GM19023 (cell line): Measurements from ENCODE around the gene MBNL1.
"Not testable (repeated sequence)": the region's sequence is repeated elsewhere in the genome, so short reads cannot be mapped to it uniquely, and the experiment has no call there.

Experiments
- ATAC-seq: cut with Tn5 transposase; IDR thresholded peaks from one replicate; pipeline ENCODE4 v1.9.1; 2021; ENCODE audit warnings: mild to moderate bottlenecking, moderate library complexity; ENCODE audit not compliant: unreplicated experiment

MBNL1 gene

GRCh38 chr3:152316318-152316717 is 47.6 kb downstream of the MBNL1 start:
- ATAC-seq = no peak

- ATAC-seq = no peak
Measured at GRCh38 chr3:152317184-152317583, 48.5 kb downstream of the MBNL1 start.

GRCh38 chr3:152317956-152318355 is 49.2 kb downstream of the MBNL1 start:
- no peak for ATAC-seq

DNA sequence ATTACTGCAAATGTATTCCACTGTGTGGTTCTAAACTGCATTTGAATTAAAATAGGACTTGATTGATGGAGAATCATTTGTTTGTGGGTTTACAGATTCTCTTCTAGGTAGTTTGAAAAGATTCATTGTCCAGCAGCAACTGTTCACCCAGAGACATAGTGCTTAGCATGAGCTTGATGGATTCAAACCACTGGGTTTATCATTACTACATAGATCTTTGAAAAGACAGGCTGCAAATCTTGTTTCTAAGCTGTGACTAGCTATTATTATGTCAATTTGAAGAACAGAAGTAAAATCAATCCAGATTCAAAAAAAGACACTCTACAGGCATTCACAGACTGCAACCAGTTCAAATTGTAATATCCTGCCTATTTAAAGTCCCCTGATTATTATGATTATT is 49.8 kb downstream of the MBNL1 start:
- ATAC-seq = no peak

- ATAC-seq = no peak
Measured at GRCh38 chr3:152319256-152319655, 50.5 kb downstream of the MBNL1 start.

DNA sequence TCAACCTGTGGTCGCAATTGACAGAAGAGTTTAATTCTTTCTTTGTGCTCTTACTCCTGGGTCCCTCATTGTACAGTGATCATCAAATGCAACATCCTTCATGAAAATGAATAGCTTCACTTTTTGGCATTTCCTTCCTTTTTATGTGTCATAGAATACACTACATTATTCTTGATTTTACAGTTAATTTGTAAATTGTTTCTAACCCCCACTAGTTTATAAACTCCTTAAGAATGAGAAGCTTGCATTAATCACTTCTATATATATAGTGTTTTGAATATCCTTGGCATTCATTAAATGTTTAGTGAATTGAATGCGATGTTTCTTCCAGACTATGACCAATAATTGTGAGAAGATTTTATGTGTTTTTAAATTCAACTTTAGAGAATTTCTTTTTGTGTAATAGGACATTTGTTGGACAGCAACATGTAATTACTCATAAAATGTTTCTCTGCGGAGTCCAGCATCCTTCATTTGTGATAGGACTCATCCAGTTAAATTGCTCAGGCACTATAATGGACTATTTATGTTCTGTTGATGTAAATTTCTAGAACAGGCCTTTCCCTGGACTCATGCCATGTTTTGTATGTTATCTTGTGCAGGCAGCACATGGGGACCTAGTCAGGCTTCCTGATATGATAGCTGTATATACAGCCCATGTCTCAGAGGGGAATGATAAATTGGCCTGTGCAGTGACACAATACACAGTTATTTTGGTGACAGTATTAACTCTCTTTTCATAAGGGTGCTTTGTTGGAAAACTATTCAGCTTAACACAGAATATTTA is 51.3 kb downstream of the MBNL1 start:
- no peak for ATAC-seq

DNA sequence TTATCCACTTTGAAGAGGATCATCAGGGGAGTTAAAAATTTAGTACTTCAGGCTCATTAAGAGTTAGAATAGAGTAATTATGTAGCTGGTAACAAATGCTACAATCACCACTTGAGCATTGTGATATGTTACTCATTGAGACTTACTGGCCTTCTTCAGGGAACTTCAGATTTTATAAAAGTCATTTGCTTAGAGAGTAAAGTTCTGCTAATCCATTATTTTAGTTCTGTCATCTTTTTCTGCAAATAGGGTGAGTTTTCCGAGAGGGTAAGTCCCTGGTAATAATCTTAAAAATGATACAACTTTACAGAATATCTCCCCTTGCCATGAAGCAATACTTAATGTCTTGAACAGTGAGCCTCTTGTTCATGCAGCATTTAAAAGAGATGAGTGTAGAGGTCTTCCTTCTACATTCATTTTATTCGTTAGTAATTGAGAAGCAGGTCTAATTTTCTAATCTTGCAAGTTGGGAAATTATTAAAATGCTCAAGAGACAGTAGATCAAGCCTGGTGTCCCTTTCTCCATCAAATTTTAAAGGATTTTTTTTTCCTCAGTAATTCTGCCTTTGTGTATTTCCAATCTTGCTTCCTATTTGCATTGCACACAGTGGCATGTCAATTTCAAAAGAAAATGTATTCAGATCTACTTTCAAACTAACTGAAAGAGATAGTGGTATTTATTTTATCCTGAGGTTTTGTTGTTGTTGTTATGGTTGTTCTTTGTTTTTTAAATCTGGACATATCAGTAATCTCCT is 52.6 kb downstream of the MBNL1 start:
- ATAC-seq = no peak

DNA sequence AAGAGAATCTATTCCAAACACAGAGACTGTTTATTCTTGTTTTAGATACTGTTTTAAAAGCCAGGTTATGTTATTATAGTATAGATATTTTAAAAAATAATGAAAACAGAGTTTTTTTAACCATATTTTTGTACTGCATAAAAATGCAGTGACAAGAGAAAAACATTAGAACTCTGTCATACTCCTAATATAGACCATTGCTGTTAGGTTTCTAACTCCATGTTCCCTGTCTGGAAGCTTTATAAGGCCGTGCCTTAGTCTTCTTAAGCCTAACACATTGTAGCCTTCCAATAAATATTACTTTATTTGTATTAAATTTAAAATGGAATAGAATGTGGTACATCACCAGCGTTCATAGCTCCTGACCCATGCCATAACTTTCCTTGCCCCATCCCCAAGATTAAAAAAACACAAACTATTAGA is 53.2 kb downstream of the MBNL1 start:
- no peak for ATAC-seq

DNA sequence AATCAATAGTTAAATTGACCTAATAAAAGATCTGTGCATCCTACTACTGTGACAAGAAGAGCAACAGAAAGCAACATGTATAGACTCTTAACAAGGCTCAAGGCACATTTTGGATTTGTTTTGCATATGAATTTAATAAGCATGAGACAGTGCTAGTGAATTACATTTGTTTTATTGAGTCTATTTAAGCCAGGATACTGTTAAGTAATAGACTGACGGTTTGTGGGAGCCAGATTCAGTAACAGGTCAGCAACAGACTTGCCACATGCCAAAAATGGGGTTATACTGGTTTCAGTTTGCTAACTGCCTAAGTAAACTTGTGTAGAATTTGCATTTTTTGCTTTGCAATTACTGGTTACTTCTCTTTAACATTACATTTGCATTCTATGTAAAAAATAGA is 54.0 kb downstream of the MBNL1 start:
- ATAC-seq = peak; percentile 54

DNA sequence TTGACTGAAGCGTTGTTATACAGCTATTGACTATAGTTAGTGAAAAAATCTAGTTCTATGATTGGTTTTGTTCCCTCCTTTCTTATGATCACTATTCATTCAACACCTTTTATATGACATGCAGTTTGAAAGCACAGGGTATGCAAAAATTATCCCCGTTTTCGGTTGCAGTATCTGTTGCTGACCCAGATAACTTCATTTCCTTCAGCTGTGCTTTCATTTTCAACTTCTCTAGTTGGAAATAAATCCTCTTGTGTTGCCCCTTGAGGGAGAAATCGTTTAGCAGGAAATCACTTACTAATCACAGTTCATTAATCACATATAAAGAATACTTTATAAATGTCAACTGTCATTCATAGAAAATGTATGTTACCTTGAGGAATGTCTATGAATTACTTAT is 55.1 kb downstream of the MBNL1 start:
- peak; percentile 84 for ATAC-seq

GRCh38 chr3:152325136-152325535 is 56.4 kb downstream of the MBNL1 start:
- ATAC-seq = no peak

- ATAC-seq = no peak
Measured at GRCh38 chr3:152327203-152327602, 58.5 kb downstream of the MBNL1 start.

DNA sequence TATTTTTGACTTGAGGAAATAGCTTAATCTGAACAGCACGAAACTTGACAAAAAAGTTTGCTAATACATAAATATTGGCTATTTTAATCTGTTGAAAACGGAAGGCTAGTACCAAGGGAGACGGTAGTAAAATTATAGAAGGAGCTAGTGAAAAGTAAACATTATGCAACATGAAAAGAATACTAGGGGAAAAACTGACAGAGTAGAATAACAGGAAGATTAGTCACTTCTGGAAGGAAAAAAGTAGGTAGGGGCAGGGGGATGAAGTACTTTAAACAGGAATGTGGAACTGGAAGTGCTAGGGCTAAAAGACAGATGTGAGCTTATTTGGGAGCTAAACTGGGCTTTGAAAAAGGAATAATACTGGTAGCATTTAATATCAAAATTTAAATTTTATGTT is 60.1 kb downstream of the MBNL1 start:
- no peak for ATAC-seq

- ATAC-seq = no peak
Measured at GRCh38 chr3:152330559-152330958, 61.8 kb downstream of the MBNL1 start.

DNA sequence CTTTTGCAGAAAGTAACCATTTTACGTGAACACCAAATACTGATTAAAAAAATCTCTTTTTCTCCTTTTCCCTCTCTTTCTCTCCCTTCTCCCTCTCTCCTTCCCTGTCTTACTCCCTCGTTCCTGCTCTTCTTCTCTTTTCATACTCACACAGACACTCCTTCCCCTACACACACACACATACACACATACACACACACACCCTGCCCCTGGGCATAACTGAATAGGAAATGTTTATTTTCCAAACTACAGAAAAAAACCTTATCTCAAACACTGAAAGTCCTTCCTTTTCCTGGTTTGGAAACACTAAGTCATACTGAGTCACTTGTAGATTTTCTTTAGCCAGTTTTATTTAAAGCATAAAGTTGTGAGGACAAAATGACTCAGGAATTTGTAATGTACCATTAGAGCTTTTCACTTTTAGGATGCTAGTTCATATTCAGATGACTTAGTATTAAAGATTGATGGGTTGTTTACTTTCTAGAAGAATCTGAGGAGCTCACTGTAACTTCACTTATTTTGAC is 62.4 kb downstream of the MBNL1 start:
- ATAC-seq = no peak

DNA sequence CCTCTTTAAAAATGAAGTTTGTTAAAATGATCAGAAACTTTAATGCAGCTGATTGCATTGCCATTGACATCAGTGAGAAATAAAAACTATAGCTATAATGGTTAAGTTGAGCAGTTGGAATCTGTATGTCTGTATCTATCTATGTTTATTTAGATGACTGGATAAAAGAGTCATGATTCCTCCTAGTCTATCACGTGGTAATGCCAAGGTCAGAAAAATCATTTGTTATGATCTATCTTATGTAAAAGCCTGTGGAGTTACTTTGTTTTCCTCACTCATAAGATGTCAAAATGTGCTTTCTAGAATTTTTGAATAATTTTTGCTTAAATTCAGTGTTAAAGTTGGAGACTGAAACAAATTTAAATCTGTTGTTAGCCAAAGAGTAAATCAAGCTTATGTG is 63.3 kb downstream of the MBNL1 start:
- no peak for ATAC-seq

DNA sequence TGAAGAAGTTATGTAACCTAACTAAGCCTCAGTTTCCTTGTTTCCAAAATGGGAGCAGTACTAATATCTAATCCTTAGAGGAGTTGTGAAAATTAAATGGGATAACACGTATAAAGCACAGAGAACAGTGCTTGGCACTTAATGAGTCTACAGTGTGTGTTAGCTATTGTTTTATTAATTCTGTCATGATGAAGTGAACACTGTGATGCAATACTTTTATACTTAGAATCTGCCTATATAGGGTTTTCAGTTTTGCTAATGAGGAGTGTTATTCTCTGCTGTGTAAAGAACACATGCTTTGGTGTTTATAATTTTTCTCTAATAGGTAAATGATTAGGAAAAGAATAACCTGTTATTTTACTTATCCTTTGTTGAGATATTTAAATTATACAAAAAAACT is 65.2 kb downstream of the MBNL1 start:
- ATAC-seq = no peak

DNA sequence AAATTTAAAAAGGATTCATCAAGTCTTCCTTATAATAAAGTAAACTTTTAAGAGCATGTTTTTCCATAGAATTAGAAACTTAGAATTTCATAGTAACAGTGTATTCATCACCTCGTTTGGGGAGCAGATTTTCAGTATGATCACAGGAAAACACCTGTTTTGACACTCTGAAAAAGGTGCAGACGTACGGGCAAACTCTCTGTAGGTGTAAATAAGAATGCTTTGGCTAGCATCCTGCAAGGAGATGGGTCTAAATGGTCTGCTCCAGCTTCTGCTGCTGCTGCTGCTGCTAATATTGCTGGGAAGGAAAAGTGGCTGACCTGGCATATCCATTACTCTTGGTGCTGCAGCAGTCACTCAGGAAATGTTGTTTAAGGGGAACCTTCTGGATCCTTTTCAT is 66.0 kb downstream of the MBNL1 start:
- ATAC-seq = no peak

- no peak for ATAC-seq
Measured at GRCh38 chr3:152335273-152335672, 66.5 kb downstream of the MBNL1 start.

- not testable (repeated sequence) for ATAC-seq
Measured at GRCh38 chr3:152337337-152337736, 68.6 kb downstream of the MBNL1 start.

DNA sequence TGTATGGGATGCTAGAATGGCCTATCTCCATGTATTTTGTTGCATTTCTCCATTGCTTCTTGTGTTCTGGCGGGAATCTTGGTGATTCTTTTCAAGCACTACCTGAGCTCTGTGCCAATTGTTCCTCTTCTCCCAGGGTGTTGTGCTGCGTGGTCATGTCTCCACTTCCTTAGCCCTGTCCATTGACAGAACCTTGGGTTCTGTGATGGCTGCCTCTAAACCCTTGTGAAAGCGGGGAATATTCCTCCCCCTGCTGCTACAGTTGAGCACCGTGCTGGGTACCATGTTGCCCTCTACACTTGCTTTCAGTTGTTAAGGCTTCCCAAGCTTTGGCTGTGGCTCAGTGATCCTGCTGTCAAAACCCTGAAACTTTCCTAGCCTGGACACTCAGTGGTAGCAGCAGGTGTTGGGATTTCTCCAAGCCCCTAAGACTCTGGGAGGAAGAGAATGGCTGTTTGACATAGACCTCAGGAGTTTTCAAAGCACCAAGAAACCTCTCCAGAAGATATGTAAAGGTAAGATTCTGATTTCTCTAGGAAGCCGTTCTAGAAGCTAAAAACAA is 69.5 kb downstream of the MBNL1 start:
- ATAC-seq = no peak
